Smooth muscle cell (in vitro differentiated cells): Measurements from ENCODE around the gene ORM2. TPM values are rescaled to one million over a fixed set of nuclear protein-coding genes. Genes with fewer than 3 reads are reported as not detected.

Experiments
- DNase-seq: peaks from one replicate; lab custom pipeline; 2025; ENCODE audit not compliant: unreplicated experiment; lab: John Stamatoyannopoulos, UW
- H2AFZ ChIP-seq: fragments of 200-600 bp; sonication (generic); 2 replicates; pipeline ENCODE4 v1.6.0; 2016; ENCODE audit warnings: antibody characterized with exemption, low read depth, mild to moderate bottlenecking
- H3F3A ChIP-seq: fragments of 200-600 bp; sonication (generic); 2 replicates; pipeline ENCODE4 v1.6.0; 2017; ENCODE audit warnings: antibody characterized with exemption, low read depth
- H3K27ac ChIP-seq: fragments of 200-600 bp; sonication (generic); 2 replicates; pipeline ENCODE4 v1.5.1; 2016; ENCODE audit warnings: low read depth, mild to moderate bottlenecking
- H3K27me3 ChIP-seq: fragments of 200-600 bp; sonication (generic); 2 replicates; pipeline ENCODE4 v1.6.1; 2016; ENCODE audit warnings: low read depth, mild to moderate bottlenecking
- H3K36me3 ChIP-seq: fragments of 200-600 bp; sonication (generic); 2 replicates; pipeline ENCODE4 v1.5.1; 2016; ENCODE audit warnings: low read depth
- H3K4me1 ChIP-seq: fragments of 200-600 bp; sonication (generic); 2 replicates; pipeline ENCODE4 v1.5.1; 2016; ENCODE audit warnings: low read depth
- H3K4me2 ChIP-seq: fragments of 200-600 bp; sonication (generic); 2 replicates; pipeline ENCODE4 v1.6.0; 2016; ENCODE audit warnings: mild to moderate bottlenecking
- H3K4me3 ChIP-seq: fragments of 200-600 bp; sonication (generic); 2 replicates; pipeline ENCODE4 v1.5.1; 2016; ENCODE audit warnings: mild to moderate bottlenecking
- H3K79me2 ChIP-seq: fragments of 200-600 bp; sonication (generic); 2 replicates; pipeline ENCODE4 v1.6.0; 2016; ENCODE audit warnings: low read depth, mild to moderate bottlenecking
- H3K9ac ChIP-seq: fragments of 200-600 bp; sonication (generic); 2 replicates; pipeline ENCODE4 v1.6.0; 2016; ENCODE audit warnings: low read depth
- H3K9me3 ChIP-seq: fragments of 200-600 bp; sonication (generic); replicated peaks from 2 replicates; pipeline ENCODE4 v1.5.1; 2016; ENCODE audit warnings: low read depth
- H4K20me1 ChIP-seq: fragments of 200-600 bp; sonication (generic); 2 replicates; pipeline ENCODE4 v1.6.0; 2016; ENCODE audit warnings: low read depth
- WGBS: methylation state at CpG from one replicate; pipeline ENCODE4 v1.1.7; 2016; ENCODE audit warnings: low lambda C conversion rate; 5-methylcytosine and 5-hydroxymethylcytosine counted together
- polyA plus RNA-seq: library from polyadenylated mRNA; unstranded; fragments of >200 nt; fragmentation: Nextera tagmentation; extraction: Ambion mirVana; gene quantifications from 2 replicates; pipeline ENCODE4 v1.2.1, GENCODE V29; 2016
- total RNA-seq: library from RNA; depleted of rRNA; stranded (reverse); fragments of >200 nt; gene quantifications from 2 replicates; pipeline ENCODE4 v1.2.3, GENCODE V29; 2014
- TF ChIP-seq, protein P1 (sequence below): fragments of 200-600 bp; sonication (generic); IDR thresholded peaks from 2 replicates; pipeline ENCODE4 v1.5.1; 2017; ENCODE audit warnings: borderline replicate concordance, mild to moderate bottlenecking, antibody characterized with exemption; ENCODE audit not compliant: insufficient read depth, poor library complexity, severe bottlenecking

ORM2 gene
- total and polyA plus RNA-seq, 2 experiments from 2014 or later = not detected

DNA sequence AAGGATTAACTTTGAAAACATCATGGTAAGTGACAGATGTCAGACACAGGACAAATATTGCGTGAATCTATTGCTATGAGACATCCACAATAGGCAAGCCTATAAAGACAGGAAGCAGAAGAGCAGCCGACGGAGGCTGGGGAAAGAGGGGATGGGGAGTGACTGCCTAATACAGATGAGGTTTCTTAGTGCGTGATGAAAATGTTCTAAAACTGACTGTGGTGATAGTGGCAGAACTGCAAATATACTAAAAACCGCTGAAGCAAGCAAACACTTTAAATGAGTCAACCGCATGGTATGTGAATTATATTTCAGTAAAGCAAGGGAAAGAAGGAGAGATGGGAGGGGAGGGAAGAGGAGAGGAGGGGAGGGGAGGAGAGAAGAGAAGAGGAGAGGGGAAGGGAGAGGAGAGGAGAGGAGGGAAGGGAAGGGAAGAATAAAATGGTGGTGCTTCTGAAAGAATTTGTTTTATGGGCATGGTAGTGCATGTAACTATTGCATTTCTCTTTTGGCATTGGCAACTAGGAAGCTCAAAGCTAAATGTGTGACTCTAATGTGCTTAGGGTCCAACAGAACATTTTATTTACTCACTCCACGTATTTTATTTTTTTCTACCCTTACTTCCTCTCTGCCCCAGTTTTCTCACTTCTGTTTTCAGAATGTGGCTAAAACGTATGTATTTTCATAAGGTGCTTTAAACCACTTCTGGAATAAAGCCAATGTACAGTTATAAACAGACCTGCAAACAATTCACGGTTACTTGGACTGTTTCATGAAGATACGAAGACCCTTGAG lies 36.9 kb downstream of the ORM2 start:
- TF ChIP-seq, protein P1, sequence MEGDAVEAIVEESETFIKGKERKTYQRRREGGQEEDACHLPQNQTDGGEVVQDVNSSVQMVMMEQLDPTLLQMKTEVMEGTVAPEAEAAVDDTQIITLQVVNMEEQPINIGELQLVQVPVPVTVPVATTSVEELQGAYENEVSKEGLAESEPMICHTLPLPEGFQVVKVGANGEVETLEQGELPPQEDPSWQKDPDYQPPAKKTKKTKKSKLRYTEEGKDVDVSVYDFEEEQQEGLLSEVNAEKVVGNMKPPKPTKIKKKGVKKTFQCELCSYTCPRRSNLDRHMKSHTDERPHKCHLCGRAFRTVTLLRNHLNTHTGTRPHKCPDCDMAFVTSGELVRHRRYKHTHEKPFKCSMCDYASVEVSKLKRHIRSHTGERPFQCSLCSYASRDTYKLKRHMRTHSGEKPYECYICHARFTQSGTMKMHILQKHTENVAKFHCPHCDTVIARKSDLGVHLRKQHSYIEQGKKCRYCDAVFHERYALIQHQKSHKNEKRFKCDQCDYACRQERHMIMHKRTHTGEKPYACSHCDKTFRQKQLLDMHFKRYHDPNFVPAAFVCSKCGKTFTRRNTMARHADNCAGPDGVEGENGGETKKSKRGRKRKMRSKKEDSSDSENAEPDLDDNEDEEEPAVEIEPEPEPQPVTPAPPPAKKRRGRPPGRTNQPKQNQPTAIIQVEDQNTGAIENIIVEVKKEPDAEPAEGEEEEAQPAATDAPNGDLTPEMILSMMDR = no peak
- no peak for DNase-seq
- Histone ChIP-seq H3K9ac (no peak overlapping the region), H2AFZ (no peak overlapping the region), H3K27me3 (no peaks in the 10 kb centered on the region), H3F3A (peaks cover 14% of the 10 kb centered on the region), H3K79me2 (no peaks in the 10 kb centered on the region), H3K36me3 (no peaks in the 10 kb centered on the region), H3K4me3 (no peak overlapping the region), H3K4me1 (no peaks in the 10 kb centered on the region), H3K4me2 (peak overlapping the region; percentile 35), H4K20me1 (no peaks in the 10 kb centered on the region), H3K9me3 (no peaks in the 10 kb centered on the region), H3K27ac (peak overlapping the region; percentile 53)
- WGBS = 45% methylated on average over 10 of the region's 10 CpGs

DNA sequence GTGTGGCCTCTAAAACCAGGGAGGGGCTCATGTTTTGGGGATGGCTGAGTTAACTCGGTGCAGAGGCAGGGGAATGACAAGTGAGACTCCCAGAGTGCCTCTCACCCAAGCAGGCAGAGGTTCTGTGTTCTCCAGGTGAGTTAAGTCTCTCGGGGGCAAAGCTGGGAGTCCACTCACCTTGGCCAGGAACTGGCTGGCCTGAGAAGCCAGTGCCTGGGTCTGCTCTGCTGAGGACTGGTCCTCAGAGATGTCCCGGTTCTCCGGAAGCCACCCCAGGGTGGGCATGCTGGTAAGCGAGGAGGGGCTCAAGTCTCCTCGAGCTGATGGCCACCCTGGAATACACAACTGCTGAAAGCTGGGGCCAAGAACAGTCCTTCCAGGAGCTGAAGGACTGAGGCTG lies 37.7 kb downstream of the ORM2 start:
- H3K4me2 ChIP-seq = no peak overlapping the region
- no peak overlapping the region for H3K9ac ChIP-seq
- H3K27me3 ChIP-seq = no peaks in the 10 kb centered on the region
- no peak for DNase-seq
- no peak overlapping the region for H2AFZ ChIP-seq
- no peaks in the 10 kb centered on the region for H4K20me1 ChIP-seq
- TF ChIP-seq, protein P1 = no peak
- H3K4me1 ChIP-seq = no peaks in the 10 kb centered on the region
- H3K4me3 ChIP-seq = no peak overlapping the region
- 95% methylated on average over 6 of the region's 6 CpGs for WGBS
- H3K9me3 ChIP-seq = no peaks in the 10 kb centered on the region
- peak overlapping the region; percentile 53 for H3K27ac ChIP-seq
- no peaks in the 10 kb centered on the region for H3K36me3 ChIP-seq
- H3K79me2 ChIP-seq = no peaks in the 10 kb centered on the region
- H3F3A ChIP-seq = peaks cover 14% of the 10 kb centered on the region

DNA sequence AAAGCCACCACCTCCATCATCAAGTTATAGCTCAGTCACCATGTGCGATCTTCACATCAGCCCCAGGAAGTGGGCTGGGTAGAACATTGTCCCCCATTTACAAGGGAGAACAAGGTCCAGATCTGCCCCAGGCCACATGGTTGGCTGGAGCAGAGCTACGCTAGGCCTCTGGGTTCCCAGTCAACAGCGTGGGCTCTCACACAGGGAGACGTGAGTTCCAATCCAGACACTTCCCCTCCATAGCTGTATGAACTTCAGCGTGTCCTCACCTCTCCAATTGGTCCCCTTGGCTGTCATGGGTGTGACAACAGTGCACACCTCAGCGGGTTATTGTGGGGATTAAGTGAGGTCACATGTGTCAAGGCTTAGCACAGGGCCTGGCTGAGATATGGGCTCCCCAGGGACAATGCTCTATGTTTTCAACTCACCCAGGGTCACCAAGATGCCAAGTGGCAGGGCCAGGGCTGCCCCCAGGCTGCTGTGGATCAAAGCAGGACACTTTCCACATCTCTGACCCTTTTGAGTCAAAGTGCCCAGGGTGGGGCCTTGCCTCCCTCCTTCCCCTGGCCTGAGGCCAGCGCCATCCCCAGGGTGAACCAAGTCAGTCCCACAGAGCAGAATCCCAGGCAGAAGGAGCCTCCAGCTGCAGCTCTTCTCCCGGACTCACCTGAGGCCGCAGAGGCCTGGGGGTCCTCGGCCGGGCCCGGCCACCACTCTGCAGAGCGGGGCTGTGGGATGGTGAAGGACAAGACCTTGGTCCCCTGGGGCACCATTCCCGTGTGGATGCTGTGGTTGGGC lies 38.3 kb downstream of the ORM2 start:
- Histone ChIP-seq H3K27ac (no peak overlapping the region), H3K4me2 (no peak overlapping the region), H3K36me3 (no peaks in the 10 kb centered on the region), H4K20me1 (no peaks in the 10 kb centered on the region), H3K9ac (no peak overlapping the region), H3F3A (peaks cover 14% of the 10 kb centered on the region), H3K9me3 (no peaks in the 10 kb centered on the region), H3K4me1 (no peaks in the 10 kb centered on the region), H3K4me3 (no peak overlapping the region), H2AFZ (no peak overlapping the region), H3K27me3 (no peaks in the 10 kb centered on the region), H3K79me2 (no peaks in the 10 kb centered on the region)
- 95% methylated on average over 14 of the region's 14 CpGs for WGBS
- TF ChIP-seq, protein P1 = no peak
- DNase-seq = no peak
